Spleen (tissue), 11 donors: ENCODE results near the gene KRT78. TPM values are rescaled to one million over a fixed set of nuclear protein-coding genes. Genes with fewer than 3 reads are reported as not detected.

Experiments
- DNase-seq: peaks from one replicate; pipeline ENCODE4 v3.0.0-alpha.2; 2020
- H3K27ac ChIP-seq, 8 donors: fragments of 200-600 bp; sonication (generic) in 7 of 8; 1 replicate in 4 of 8; 2 replicates in 4 of 8; pipeline versions ENCODE4 v1.5.0 to v1.8.0; 2016 to 2021; ENCODE audit warnings: inconsistent platforms in 4 of 8, mild to moderate bottlenecking in 4 of 8, moderate library complexity in 1 of 8
- H3K27me3 ChIP-seq, 7 donors: fragments of 200-600 bp; sonication (generic) in 6 of 7; replicated peaks in 1 of 7; 1 replicate in 4 of 7; 2 replicates in 3 of 7; pipeline versions ENCODE4 v1.5.0 to v1.8.0; 2016 to 2021; ENCODE audit warnings: inconsistent platforms in 3 of 7, mild to moderate bottlenecking in 1 of 7
- H3K36me3 ChIP-seq, 6 donors: fragments of 200-600 bp; sonication (generic) in 5 of 6; 1 replicate in 4 of 6; 2 replicates in 2 of 6; pipeline versions ENCODE4 v1.5.0 to v1.8.0; 2016 to 2021; ENCODE audit warnings: inconsistent platforms in 2 of 6
- H3K4me1 ChIP-seq, 6 donors: fragments of 200-600 bp; sonication (generic) in 5 of 6; 1 replicate in 3 of 6; 2 replicates in 3 of 6; pipeline versions ENCODE4 v1.5.0 to v1.8.0; 2016 to 2021; ENCODE audit warnings: inconsistent platforms in 3 of 6
- H3K4me3 ChIP-seq, 8 donors: fragments of 200-600 bp; sonication (generic) in 7 of 8; 1 replicate in 4 of 8; 2 replicates in 4 of 8; pipeline versions ENCODE4 v1.5.0 to v1.8.0; 2016 to 2021; ENCODE audit warnings: inconsistent platforms in 4 of 8, mild to moderate bottlenecking in 4 of 8, moderate library complexity in 2 of 8
- H3K9me3 ChIP-seq, 8 donors: fragments of 200-600 bp; sonication (generic) in 7 of 8; 1 replicate in 4 of 8; 2 replicates in 4 of 8; pipeline versions ENCODE4 v1.5.0 to v1.8.0; 2016 to 2021; ENCODE audit warnings: inconsistent platforms in 4 of 8
- CTCF ChIP-seq, 11 experiments: fragments of 200-600 bp in 7 of 11; fragments of 450-650 bp in 4 of 11; sonication (generic) in 4 of 11; IDR thresholded peaks in 8 of 11; conservative IDR thresholded peaks in 3 of 11; 1 replicate in 7 of 11; 2 replicates in 4 of 11; pipeline versions ENCODE4 v1.4.0 to v1.8.0; 2016 to 2021; ENCODE audit warnings: antibody characterized with exemption in 11 of 11, inconsistent platforms in 4 of 11, mild to moderate bottlenecking in 1 of 11
- POLR2A ChIP-seq, 3 donors: fragments of 450-650 bp; IDR thresholded peaks; one replicate each; pipeline ENCODE4 v1.5.1; 2017; ENCODE audit warnings: antibody characterized with exemption in 3 of 3, mild to moderate bottlenecking in 1 of 3
- POLR2AphosphoS5 ChIP-seq, 3 donors: sonication (generic); formaldehyde crosslinking; IDR thresholded peaks; one replicate each; pipeline ENCODE4 v1.5.1; 2017; ENCODE audit warnings: antibody characterized with exemption in 3 of 3
- WGBS, 5 donors: extraction: QIAGEN DNeasy Blood & Tissue Kit in 3 of 5; methylation state at CpG; one replicate each; pipeline versions ENCODE4 v1.1.5 to v1.1.7; 2013 to 2018; 5-methylcytosine and 5-hydroxymethylcytosine counted together
- intact Hi-C: fragments of 100-400 bp; cut with DNase I; formaldehyde crosslinking; loops from one replicate; pipeline ENCODE4 v1.15.0; 2023; ENCODE audit warnings: low total_unique reads
- polyA plus RNA-seq, 3 donors: library from polyadenylated mRNA; stranded (reverse); fragments of 200-250 nt; gene quantifications; one replicate each; pipeline ENCODE4 v1.2.1, GENCODE V29; 2013
- total RNA-seq, 7 donors: library from RNA; depleted of rRNA in 3 of 7; stranded (reverse); fragments of >200 nt in 3 of 7; fragmentation: NEBNext Ultra II Directional in 4 of 7; extraction: Animal tissue kit (Norgen Biotek cat#: 25700) in 4 of 7; gene quantifications; one replicate each; pipeline versions ENCODE4 v1.1.0 to v1.2.1, GENCODE V29; 2016 to 2021
- donor health status: healthy with polysubstance abuse.
- donor health status: DM: no; HTN: no; CAD: no; lungs with moderate emphysema.
- donor health status: DM: no; HTN: no; CAD: no.
- donor health status: Bipolar disorder and iron deficiency.
- donor health status: healthy.
- donor health status: DM: no; HTN: no; CAD: no.
- donor health status: DM: yes; HTN: yes; CAD: no.

The KRT78 gene
- total and polyA plus RNA-seq, 10 donors: 0.24 to 0.83 TPM; not detected in 8

GRCh38 chr12:52824741-52825410, 23.9 kb downstream of the KRT78 start:
- intact Hi-C loops: no loop called here
- 76 to 87% (median 82%) methylated on average over 5 of the region's 5 CpGs for WGBS, 5 donors

GRCh38 chr12:52823761-52824450, 24.9 kb downstream of the KRT78 start:
- Histone ChIP-seq H3K4me1 (peaks cover 0 to 11% (median 1%) of the 10 kb centered on the region in 6 donors), H3K27ac (no peak overlapping the region), H3K4me3 (no peak overlapping the region), H3K36me3 (no peaks in the 10 kb centered on the region), H3K27me3 (peaks cover 0 to 11% (median 0%) of the 10 kb centered on the region in 7 donors), H3K9me3 (no peaks in the 10 kb centered on the region)
- intact Hi-C loops: no loop called here
- TF ChIP-seq POLR2AphosphoS5 (IDR thresholded peaks at IDR 0.05) (no peak), CTCF (IDR thresholded peaks at IDR 0.05 in 8 of 11, conservative IDR thresholded peaks at IDR 0.05 in 3 of 11) (no peak), POLR2A (IDR thresholded peaks at IDR 0.05) (no peak)
- DNase-seq: peak; percentile 41
- 79 to 95% (median 89%) methylated on average over 14 to 15 of the region's 15 CpGs for WGBS, 5 donors

More at GRCh38 chr12:52824741-52825410, 23.9 kb downstream of the KRT78 start:
- no peaks in the 10 kb centered on the region for H3K36me3 ChIP-seq
- peaks cover 0 to 8% (median 1%) of the 10 kb centered on the region in 6 donors for H3K4me1 ChIP-seq
- DNase-seq: peak; percentile 18
- H3K9me3 ChIP-seq: no peaks in the 10 kb centered on the region
- no peak overlapping the region for H3K27ac ChIP-seq
- no peak overlapping the region for H3K4me3 ChIP-seq
- peaks cover 0 to 11% (median 0%) of the 10 kb centered on the region in 7 donors for H3K27me3 ChIP-seq
- TF ChIP-seq CTCF (IDR thresholded peaks at IDR 0.05 in 8 of 11, conservative IDR thresholded peaks at IDR 0.05 in 3 of 11): no peak
- TF ChIP-seq POLR2AphosphoS5 (IDR thresholded peaks at IDR 0.05): no peak
- no peak for TF ChIP-seq POLR2A (IDR thresholded peaks at IDR 0.05)

- Histone ChIP-seq H3K4me1 (peaks cover 0 to 11% (median 1%) of the 10 kb centered on the region in 6 donors), H3K27me3 (peaks cover 0 to 11% (median 0%) of the 10 kb centered on the region in 7 donors), H3K9me3 (no peaks in the 10 kb centered on the region), H3K36me3 (no peaks in the 10 kb centered on the region), H3K4me3 (no peak overlapping the region), H3K27ac (no peak overlapping the region)
- no peak for DNase-seq
- intact Hi-C loops: no loop called here
- 68 to 76% (median 70%) methylated on average over 16 of the region's 16 CpGs for WGBS, 5 donors
- TF ChIP-seq CTCF (IDR thresholded peaks at IDR 0.05 in 8 of 11, conservative IDR thresholded peaks at IDR 0.05 in 3 of 11) (no peak), POLR2A (IDR thresholded peaks at IDR 0.05) (no peak), POLR2AphosphoS5 (IDR thresholded peaks at IDR 0.05) (no peak)
Observed at GRCh38 chr12:52822771-52823510, 25.9 kb downstream of the KRT78 start.
